DMS153 treated with DMSO at 0.1 percent for 48 hours (cell line): Measurements from ENCODE around the gene PSMG2.
"Not testable (repeated sequence)": the region's sequence is repeated elsewhere in the genome, so short reads cannot be mapped to it uniquely, and the experiment has no call there.

Experiments used
- DNase-seq: peaks from one replicate; lab custom pipeline; 2025; ENCODE audit not compliant: unreplicated experiment; lab: John Stamatoyannopoulos, UW

The PSMG2 gene

DNA sequence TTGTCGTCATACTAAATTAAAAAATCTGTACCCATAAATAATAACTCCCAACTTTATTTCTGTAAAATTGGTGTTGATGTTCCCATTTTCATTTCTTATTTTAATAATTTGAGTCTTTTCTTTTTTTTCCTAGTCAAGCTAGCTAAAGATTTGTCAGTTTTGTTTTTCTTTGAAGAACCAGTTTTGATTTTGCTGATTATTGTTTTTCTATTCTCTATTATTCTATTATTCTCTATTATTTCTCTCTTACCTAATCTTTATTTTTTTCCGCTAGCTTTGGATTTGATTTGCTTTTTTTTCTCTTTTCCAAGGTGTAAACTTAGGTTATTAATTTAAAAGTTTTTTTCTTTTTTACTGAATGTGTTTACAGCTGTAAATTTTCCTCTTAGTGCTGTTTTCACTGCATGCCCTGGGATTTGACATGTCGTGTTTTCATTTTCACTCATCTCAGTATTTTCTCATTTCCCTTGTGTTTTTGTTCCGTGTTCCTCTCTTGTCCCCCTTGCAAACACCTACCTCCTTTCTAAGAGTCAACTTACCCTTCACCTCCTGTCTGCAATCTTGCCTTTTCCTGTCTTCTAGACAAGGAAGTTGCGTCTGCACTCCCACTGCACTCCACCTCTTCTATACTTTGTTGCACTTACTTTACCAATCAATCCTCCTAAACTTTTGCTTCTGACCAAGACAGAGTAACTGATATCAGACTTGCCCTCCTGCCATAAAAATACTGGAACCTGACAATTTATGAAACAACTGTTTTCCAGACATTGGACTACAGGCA is 18.8 kb downstream of the PSMG2 start:
- DNase-seq: no peak

DNA sequence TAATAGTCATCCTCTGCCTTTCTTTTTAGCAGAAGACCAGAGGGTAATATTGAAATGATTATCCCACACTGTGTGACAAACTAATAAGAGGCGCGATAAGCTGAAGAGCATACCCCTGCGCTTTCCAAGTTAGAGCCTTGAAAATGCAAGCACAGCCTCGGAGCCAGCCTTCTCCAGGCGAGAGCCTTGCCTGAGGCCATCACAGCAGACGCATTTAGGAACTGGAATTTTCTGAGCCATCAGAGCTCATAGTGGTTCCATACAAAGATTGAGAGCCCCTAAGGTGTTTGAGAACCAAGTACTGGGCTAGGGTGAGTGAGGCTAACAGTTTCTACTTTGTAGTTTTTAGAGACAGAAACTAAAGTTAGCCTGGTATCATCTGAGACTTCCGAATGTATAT is 19.9 kb downstream of the PSMG2 start:
- no peak for DNase-seq

DNA sequence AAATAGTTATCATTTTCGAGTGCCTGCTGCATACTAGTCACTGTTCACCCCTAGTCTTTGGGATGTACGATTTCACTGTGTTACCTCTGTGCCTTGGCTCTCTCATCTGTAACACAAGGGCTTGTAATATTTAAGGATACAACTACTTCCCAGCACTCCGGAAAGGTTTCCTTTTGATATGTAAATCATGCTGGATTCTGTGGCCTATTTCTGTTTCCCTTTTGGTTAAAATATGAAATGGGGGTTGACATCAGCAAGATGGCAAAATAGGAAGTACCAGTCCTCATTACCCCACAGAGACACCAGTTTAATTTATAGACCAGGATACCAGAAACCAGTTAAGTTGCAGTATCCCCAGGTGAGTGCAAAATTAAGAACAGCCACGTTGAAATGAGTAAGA is 23.5 kb downstream of the PSMG2 start:
- no peak for DNase-seq

DNA sequence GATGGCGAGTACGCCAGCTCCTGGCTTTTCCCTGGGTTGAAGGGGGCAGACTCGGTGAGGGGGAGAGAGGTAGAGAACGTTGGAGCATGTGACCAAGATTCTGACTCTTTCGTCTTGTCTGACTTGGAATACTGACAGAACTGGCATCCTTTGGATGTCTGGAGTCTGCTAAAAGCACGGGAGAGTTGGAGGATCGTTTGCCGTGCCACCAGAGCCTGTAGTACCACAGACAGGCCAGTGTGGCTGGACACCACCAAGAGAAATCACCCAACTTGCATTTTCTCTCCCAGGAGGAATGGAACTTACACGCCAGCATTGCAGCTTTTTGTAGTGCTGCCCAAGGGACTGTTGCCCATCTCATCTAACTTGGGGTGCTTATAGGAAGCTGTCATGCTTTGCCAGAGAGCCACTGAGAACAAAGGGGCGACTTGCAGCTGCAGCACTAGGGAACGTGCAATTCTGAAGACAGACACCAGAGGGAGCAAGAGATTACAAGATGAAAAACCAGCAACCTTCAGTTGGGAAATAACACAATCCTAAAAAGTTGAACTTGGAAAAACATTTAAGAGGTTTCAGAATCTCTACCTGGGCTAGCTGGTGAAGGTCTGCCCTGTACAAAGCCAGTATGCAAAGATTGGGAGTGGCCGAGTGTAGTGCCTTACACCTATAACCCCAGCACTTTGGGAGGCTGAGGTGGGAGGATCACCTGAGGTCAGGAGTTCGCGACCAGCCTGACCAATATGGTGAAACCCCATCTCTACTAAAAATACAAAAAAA is 24.1 kb downstream of the PSMG2 start:
- peak; percentile 14 for DNase-seq

DNA sequence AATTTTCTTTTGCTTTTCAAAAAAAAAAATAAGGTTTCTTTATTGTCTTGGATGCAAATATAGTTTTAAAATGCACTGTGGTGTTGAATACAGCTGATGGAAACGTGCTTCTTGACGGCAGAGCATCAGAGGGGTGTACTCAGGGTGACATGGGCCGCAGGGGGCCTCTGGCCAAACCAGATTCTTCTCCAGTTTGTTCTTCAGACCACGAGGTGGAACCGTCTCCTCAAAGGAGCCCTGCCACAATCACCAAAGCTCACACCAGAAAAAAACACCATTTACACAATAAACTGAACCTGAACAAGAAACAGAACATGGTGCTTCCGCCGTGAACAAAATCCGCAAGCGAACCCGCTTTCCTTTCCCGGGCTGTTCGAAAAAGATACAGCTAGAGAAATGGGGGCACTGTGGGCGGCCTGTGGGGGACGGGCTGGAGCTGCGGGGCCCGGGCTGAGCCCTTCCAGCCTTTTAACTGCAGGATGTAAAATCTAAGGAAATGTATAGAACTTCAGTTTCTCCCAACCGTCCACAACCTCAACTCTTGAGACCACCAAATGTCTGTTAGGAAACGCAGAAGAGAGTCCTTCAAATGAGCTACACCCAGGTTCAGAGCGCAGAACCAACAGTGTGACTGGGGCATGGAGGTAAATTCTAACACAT is 34.5 kb downstream of the PSMG2 start:
- no peak for DNase-seq

DNA sequence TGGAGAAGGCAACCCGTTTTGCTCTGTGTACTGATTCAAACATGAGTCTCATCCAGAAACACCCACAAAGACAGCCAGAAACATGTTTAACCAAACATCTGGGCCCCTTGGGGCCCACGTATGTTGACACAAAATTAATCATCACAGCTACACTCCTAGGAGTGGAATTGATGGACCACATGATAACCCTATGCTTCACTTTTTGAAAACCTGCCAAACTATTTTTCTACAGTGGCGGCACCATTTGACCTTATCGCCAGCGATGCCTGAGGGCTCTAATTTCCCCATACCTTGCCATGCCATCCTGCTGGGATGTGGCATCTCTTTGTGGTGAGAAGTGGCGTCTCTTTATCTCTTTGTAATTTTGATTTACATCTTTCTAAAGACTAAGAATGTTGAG is 38.5 kb downstream of the PSMG2 start:
- peak; percentile 45 for DNase-seq

DNA sequence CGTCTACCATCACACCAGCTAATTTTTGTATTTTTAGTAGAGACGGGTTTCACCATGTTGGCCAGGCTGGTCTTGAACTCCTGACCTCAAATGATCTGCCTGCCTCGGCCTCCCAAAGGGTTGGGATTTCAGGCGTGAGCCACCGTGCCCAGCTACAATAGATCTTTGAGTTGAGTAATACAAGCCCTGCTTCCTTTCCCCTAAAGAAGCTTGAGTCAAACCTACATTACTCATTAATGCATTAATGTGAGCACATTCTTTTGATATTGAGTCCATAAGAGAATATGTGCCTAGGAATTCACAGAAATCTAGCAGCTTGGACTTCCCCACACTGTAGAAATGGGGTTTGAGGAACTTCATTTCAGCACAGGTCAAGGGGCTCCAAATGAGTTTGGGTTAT is 39.6 kb downstream of the PSMG2 start:
- no peak for DNase-seq

DNA sequence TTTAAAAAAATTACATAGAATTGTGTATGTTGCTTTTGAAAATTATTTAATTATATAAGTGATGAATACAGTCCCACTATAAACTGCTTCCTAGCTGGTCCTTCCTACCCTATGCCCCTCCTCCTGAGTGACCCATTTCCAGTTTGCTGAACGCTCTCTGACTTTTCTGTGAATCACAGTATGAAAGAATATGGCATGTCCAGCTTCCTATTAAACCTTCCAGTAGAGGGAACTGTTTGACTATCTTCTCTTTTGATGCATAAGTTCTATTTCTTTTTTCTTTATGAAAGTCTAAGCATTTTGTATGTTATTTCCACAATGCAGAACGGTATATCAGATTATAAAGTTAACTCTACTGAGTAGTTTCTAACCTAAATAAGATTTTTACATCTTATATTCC is 41.3 kb downstream of the PSMG2 start:
- DNase-seq: peak; percentile 0

DNA sequence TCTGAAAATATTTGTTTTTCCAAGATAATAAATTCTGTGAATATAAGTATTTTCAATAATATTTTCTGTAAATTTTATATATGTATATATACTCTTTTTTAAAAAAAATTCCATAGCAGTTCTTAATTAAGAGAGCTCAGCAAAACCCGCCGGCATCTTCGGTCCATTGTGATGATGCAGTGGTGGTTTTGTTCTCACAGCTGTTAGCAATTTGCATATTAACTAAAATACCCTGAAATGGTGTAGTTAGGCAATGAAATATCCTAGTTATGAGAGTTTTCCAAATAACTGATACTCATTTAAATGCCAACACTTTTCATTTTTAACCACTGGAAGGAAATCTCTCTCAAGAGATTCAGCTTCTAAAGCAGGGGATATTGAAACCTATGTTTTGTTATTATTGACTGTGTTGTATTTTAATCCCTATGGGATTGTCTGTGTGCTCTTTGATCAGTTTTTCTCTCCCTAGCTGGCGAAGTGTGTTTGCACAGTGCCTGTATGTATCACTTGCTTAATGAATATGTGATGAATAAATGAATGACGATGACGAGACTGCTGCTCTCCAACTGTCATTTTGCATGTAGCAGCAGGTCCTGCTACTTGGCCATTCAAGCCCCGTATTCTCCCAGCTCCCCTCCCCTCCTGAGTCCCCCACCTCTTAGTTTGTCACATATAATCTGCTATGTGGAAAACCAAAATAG is 42.4 kb downstream of the PSMG2 start:
- DNase-seq: no peak

DNA sequence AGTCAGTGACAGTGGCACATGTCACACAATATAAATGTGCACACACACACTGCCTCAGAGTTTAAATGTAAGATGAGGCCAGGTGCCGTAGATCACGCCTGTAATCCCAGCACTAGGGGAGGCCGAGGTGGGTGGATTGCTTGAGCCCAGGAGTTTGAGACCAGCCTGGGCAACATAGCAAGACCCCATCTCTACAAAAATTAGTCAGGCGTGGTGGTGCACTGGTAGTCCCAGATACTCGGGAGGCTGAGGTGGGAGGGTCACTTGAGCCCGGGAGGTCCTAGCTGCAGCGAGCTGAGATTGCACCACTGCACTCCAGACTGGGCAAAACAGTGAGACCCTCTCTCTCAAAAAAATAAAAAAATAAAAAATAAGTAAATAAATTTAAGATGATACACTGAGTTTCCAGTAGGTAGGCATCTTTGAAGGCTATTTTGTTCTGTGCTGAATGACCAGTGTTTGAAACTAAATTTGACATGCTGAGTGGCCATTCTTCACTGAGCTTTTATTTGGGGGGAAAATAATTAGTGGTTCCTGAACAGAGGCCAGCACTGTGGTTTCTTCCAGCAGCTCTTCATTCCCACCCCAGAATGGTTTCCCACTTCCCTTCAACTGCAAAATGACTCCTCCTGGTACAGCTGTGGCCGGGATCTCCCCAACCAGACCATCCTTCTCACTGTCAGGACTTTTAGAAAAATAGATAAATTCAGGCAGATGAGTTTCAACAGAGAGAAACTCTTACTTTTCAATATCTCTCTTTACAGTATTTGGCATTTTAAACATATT is 44.9 kb downstream of the PSMG2 start:
- DNase-seq: no peak

DNA sequence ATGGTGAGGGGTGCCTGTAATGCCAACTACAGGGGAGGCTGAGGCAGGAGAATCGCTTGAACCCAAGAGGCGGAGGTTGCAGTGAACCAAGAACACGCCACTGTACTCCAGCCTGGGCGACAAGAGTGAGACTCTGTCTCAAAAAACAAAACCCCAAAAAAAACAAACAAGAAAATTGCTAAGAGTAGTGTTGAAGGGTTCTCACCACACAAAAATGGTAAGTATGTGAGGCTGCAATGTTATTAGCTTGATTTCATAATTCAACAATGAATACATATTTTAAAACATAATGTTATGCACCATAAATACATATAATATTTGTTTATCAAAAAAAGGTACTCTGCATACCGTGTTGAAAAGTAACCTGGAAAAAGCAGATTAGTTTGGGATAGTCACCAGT is 45.8 kb downstream of the PSMG2 start:
- DNase-seq: no peak

DNA sequence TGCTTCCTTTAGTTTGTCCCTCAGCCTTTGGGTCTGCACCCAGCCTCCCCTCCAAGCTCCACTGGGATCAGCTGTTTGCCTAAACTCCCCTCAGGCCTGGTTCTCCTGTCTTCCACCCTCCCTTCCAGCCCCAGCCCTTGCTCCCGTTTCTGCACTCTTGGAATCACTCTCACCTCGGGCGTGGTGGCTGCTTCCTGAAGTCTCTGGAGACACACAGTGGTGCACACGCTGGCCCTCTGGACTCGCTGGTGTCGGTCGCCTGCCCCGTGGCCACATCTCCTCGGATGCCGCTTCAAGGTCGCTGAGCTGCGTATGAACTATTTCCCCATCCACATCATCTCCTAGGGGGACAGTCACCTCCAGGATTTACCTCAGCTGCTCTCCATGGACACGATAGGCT is 46.3 kb downstream of the PSMG2 start:
- DNase-seq: no peak

DNA sequence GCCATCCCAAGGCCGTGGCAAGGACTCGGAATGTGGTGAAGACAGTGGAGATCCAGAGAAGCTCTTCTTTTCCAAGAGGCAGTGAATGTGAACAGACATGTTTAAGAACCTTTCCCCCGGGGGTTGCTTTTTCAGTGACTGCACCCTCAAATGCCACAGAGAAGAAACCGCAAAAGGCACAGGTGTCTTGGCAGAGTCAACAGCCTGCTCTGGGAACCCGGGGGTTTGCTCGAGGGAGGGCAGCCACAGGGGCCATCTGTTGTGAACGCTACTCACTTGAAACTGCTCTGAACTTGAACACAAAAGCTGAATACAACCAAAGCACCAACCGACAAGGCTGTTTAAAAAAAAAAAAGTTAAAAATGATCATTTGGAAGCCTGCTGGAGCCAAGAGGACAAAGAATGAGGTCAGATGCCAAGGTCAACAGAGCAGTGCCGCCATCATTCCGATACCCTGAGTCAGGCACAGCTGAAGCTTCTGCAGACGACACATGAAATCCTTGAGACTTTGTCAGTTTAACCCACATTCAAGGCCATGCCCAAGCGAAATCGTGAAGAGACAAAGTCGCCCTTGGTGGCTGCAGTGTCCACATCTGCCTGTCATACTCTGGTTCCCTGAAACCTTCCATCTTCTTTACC is 47.4 kb downstream of the PSMG2 start:
- DNase-seq: no peak

DNA sequence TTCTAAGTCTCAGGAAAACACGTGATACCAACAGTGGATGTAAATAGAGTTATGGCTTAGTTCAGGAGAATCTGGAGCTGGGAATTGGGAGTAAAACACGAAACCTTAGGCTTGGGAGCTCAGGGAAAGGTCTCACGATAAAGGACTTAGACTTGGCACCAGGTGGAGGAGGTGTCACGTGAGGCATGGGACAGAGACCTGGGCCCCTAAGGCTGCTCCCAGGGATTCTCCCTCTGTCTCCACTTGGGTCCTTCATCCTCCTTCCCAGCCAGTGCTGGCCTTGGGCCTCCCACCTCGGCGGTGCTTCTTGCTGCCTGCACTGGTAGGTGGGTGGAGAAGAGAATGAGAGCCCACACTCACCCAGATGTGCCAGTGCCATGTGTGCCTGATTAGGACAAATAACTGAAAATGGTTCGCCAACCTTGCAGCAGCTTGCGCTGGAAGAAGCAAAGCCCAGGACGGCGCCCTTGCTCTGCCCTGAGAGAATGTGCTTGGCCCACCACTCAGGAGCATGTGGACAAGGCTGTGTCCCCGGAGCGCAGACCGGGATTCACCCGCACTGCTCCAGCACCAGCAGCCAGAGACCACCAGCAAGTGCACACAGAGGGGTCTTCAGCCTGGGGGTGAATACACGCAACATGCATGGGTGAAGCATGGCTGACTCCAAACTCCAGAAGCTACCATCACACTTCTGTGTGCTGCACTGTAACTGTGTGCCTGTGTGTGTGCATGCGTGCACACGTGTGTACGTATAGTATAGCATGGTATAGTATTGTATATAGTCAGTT is 48.1 kb downstream of the PSMG2 start:
- DNase-seq: no peak

DNA sequence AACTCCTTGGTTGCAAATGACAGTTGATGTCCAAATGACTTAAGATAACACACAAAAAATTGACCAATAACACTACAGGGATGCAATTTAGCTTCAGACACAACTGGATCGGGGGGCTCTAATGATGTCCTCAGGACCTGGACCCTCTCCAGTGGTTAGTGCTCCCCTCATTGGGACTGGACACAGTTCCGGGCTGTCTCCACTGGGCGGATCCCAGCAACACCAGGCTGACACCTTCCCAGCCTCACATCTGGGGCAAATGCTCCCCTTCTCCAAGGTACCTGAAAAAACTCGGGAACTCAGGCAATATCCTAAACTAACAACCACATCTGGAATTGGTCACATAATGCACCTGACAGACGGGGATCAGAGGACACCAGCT is 48.7 kb downstream of the PSMG2 start:
- no peak for DNase-seq

DNA sequence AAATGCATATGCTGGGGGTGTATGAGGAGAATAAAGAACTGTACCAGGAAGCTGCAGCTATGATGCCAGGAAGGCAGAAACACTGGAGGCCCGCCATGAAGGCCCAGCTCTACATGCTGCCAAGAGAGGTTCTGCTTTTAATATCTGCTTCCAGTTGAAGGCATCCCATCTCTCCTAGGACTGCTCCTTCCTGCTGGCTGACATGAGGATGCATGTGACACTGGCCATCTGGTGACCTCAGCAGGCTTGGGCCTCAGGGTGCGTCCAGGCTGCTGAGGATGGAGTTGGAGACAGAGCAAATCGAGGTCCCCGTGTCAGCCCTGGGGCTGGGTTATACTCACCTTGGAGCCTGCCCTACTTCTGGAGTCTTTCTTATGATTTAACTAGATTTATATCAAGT is 49.0 kb downstream of the PSMG2 start:
- no peak for DNase-seq

DNA sequence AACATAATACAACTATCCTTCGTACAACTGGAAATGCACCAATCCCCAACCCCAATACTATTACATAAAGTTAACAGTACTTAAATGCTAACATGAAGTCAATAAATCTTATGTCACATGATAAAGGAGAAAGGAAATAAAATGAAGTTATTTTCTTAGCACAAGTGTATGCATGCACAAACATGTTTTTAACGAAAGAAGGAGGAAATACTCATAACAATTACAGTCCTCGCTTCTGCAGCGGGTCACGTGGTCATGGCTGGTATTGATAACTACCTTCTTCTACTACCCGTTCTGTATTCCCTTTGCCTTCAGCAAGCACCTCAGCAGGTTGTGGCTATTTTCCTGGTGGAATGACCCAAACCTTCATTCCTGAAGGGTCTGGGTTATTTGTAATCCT is 51.7 kb downstream of the PSMG2 start:
- DNase-seq: no peak

DNA sequence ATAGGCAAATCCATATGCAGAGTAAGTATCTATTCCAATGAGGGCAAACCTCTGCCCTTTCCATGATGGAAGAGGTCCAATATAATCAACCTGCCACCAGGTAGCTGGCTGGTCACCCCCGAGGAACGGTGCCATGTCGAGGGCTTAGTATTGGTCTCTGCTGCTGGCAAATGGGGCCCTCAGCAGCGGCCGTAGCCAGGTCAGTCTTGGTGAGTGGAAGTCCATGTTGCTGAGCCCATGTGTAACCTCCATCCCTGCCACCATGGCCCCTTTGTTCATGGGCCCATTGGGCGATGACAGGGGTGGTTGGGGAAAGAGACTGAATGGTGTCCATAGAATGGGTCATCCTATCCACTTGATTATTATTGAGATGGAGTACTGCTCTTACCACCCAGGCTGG is 52.8 kb downstream of the PSMG2 start:
- not testable (repeated sequence) for DNase-seq

DNA sequence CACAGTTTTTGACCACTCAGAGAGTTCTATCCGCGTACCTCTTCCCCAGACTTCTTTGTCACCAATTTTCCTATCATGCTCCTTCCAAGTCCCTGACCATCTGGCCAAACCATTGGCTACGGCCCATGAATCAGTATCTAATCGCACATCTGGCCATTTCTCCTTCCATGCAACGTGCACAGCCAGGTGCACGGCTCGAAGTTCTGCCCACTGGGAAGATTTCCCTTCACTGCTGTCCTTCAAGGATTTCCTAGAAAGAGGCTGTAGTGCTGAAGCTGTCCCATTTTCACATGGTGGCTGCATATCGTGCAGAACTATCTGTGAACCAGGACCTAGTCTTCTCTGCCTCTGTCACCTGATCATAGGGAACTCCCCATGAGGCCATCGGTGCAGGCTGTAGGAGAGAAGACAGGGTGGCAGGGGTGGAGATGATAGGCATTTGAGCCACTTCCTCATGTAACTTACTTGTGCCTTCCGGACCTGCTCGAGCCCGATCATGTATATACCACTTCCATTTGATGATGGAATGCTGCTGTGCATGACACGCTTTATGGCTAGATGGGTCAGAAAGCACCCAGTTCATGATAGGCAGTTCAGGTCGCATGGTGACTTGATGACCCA is 53.9 kb downstream of the PSMG2 start:
- not testable (repeated sequence) for DNase-seq
